Measurements from ENCODE around the gene ADSS2.
"Not testable (repeated sequence)": the region's sequence is repeated elsewhere in the genome, so short reads cannot be mapped to it uniquely, and the experiment has no call there.

ADSS2 gene

DNA sequence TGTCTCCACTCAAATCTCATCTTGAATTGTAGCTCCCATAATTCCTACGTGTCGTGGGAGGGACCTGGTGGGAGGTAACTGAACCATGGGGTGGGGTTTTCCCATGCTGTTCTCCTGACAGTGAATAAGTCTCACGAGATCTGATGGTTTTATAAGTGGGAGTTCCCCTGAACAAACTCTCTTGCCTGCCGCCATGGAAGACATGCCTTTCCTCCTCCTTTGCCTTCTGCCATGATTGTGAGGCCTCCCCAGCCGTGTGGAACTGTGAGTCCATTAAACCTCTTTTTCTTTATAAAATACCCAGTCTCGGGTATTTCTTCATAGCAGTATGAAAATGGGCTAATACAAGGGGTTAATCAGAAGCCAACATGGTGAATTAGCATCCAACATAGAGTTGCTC is 86.4 kb downstream of the ADSS2 start:
- DNase-seq (ENCODE audit: low spot score) = not testable (repeated sequence)

DNA sequence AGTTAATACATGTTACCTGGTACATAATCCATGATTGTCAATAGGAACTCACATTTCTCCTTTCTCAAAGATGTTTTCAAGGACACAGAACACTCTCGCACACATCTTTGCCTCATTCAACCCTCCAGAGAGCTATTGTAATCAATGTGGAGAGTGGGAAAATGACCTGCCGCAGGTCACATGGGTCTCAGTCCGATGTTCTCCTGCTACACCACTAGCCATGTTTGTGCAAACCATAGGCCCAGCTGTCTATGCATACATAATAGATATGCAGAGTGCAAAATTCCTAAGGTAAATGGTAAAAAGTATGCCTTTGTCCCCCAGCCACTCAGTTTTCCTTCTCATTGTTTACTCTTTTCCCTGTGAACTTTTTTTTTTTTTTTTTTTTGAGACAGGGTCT is 89.2 kb downstream of the ADSS2 start:
- DNase-seq (ENCODE audit: low spot score) = no peak

DNA sequence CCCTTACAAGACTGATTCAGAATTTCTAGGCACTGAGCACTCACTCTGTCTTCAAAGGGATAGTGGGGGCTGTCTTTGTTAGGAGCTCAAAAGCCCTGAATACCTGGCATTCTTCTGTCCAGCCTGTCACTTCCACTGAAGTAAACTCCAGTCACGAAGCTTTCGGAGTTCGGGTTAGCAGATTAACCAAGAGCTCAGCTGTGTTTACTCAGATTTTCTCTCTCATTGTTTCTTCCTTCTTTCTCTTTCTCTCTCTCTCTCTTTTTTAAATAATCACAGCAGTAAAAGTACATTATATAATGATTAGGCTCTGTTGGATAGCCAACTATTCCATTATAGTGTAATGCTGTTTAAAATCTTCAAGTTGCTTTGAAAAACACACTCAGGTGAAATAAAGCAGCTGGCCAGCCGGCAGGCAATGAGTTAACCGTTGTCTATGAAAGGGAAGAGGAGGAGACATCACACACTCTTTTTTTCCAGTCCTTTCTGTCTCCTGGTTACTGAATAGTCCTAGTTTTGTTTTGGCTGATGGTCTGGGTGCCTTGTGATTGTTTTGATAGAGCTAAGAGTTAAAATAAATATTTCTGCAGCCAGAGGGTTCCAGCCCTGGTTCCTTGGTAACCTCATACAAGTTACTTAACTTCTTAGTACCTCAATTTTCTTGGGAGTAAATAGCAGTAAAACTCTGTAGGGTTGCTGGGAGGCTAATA is 89.8 kb downstream of the ADSS2 start:
- peak; percentile 85 for DNase-seq (ENCODE audit: low spot score)

Measured in kidney tubule cell (primary cell).